Right atrium auricular region (tissue), 2 donors: ENCODE data around the gene ENPP1. TPM values are rescaled to one million over a fixed set of nuclear protein-coding genes. Genes with fewer than 3 reads are reported as not detected.

Experiments
- DNase-seq: peaks from one replicate; pipeline ENCODE4 v3.0.0-alpha.2; 2019; ENCODE audit warnings: low spot score
- H3K27ac ChIP-seq, 2 donors: fragments of 200-600 bp; sonication (generic); 1 replicate in 1 of 2; 2 replicates in 1 of 2; pipeline ENCODE4 v1.5.1; 2016 to 2019
- H3K27me3 ChIP-seq, 2 donors: fragments of 200-600 bp; sonication (generic); one replicate each; pipeline versions ENCODE4 v1.5.1 to v1.6.0; 2017 to 2019
- H3K36me3 ChIP-seq: fragments of 200-600 bp; sonication (generic); one replicate; pipeline ENCODE4 v1.5.1; 2016
- H3K4me1 ChIP-seq, 2 donors: fragments of 200-600 bp; sonication (generic); one replicate each; pipeline versions ENCODE4 v1.5.1 to v1.6.0; 2017 to 2019
- H3K4me3 ChIP-seq, 2 donors: fragments of 200-600 bp; sonication (generic); 1 replicate in 1 of 2; 2 replicates in 1 of 2; pipeline ENCODE4 v1.5.1; 2017 to 2019; ENCODE audit warnings: mild to moderate bottlenecking in 1 of 2, moderate library complexity in 1 of 2
- H3K9me3 ChIP-seq, 2 donors: fragments of 200-600 bp; sonication (generic); one replicate each; pipeline ENCODE4 v1.5.1; 2019
- total RNA-seq, 2 donors: library from RNA; depleted of rRNA; stranded (reverse); fragments of >200 nt; gene quantifications; one replicate each; pipeline ENCODE4 v1.1.0, GENCODE V29; 2016
- TF ChIP-seq, protein P1 (sequence below), 2 donors: fragments of 200-600 bp; sonication (generic); IDR thresholded peaks; one replicate each; pipeline ENCODE4 v1.5.1; 2019; ENCODE audit warnings: antibody characterized with exemption in 2 of 2

Gene ENPP1
- total RNA-seq, 2 donors from 2014 or later = 3.4 to 5.5 TPM

DNA sequence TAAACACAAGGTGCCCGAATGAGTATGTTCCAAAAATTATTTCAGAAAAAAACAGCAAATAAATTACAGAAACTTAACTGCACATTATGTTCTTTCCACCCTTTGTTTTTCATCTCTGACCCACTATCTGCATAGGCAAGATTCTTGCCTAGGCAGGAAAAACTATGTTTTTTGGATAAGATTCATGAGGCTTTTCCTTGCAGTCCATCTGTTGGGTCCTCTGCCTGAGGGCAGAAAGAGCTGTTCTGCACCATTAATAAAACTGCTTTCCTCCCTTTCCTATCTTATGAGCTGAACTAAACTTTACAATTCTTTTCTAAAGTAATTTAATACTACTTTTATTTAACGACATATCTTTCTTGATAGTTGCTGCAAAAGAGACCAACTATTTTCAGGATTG, 21.1 kb downstream of the ENPP1 start:
- DNase-seq = no peak
- Histone ChIP-seq H3K27me3 (no peaks in the 10 kb centered on the region), H3K9me3 (no peaks in the 10 kb centered on the region), H3K4me1 (peaks cover 0 to 10% of the 10 kb centered on the region in 2 donors), H3K4me3 (no peak overlapping the region), H3K36me3 (no peaks in the 10 kb centered on the region), H3K27ac (no peak overlapping the region)
- TF ChIP-seq, protein P1, sequence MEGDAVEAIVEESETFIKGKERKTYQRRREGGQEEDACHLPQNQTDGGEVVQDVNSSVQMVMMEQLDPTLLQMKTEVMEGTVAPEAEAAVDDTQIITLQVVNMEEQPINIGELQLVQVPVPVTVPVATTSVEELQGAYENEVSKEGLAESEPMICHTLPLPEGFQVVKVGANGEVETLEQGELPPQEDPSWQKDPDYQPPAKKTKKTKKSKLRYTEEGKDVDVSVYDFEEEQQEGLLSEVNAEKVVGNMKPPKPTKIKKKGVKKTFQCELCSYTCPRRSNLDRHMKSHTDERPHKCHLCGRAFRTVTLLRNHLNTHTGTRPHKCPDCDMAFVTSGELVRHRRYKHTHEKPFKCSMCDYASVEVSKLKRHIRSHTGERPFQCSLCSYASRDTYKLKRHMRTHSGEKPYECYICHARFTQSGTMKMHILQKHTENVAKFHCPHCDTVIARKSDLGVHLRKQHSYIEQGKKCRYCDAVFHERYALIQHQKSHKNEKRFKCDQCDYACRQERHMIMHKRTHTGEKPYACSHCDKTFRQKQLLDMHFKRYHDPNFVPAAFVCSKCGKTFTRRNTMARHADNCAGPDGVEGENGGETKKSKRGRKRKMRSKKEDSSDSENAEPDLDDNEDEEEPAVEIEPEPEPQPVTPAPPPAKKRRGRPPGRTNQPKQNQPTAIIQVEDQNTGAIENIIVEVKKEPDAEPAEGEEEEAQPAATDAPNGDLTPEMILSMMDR (IDR thresholded peaks at IDR 0.05) = no peak

DNA sequence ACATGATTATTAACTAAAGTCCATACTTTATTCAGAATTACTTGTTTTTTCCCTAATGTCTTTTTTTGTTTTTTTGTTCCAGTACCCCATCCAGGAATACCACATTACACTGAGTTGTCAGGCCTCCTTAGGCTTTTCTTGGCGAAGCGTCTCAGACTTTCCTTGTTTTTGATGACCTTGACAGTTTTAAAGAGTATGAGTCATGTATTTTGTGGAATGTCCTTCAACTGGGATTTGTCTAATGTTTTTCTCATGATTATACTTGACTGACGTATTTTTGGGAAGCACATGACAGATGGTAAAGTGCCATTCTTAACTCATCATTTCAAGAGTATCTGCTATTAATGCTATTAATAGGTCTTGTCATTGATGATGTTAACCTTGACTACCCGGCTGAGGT, 23.6 kb downstream of the ENPP1 start:
- H3K27me3 ChIP-seq = no peaks in the 10 kb centered on the region
- H3K9me3 ChIP-seq = no peaks in the 10 kb centered on the region
- TF ChIP-seq, protein P1 (IDR thresholded peaks at IDR 0.05) = no peak
- peaks cover 0 to 10% of the 10 kb centered on the region in 2 donors for H3K4me1 ChIP-seq
- no peak overlapping the region for H3K4me3 ChIP-seq
- H3K36me3 ChIP-seq = no peaks in the 10 kb centered on the region
- no peak for DNase-seq
- no peak overlapping the region for H3K27ac ChIP-seq

DNA sequence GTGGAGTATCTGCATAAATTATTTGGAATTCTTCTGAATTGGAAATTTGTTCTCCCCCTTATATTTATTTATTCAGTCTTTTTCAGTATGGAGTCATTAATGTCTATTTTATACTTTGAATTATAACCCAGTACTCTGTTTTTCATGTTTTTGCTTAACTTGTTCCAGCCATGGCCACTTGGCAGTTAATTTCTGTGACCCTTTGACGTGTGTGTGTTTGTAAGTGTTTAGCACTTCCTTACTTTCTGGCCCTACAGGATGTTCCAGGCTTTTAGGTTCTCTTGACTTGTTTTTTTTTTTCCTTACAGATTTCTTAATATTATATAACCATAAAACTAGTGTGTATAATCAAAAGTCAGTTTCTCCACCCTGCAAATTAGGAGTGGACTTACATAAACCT, 24.1 kb downstream of the ENPP1 start:
- Histone ChIP-seq H3K9me3 (no peaks in the 10 kb centered on the region), H3K4me3 (no peak overlapping the region), H3K27ac (no peak overlapping the region), H3K36me3 (no peaks in the 10 kb centered on the region), H3K4me1 (peaks cover 0 to 10% of the 10 kb centered on the region in 2 donors), H3K27me3 (no peaks in the 10 kb centered on the region)
- TF ChIP-seq, protein P1 (IDR thresholded peaks at IDR 0.05) = no peak
- no peak for DNase-seq

DNA sequence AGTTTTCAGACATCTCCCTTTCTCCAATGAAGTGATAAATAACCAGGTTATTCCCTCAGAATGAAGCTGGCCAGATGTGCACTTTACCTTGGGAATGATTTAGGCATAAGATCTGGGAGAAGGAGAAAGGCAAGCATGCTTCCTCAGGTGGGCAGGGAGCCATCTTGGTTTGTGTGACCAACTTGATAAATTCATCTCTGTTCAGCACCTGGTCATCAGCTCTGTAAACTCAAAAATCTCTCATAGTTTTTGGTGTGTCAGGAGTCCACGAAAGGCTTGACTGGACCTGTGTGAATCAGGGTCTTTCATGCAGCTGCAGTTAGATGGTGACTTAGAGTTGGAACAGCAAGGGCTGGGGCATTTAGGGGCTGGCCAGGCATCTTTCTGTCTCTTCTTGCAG, 24.5 kb downstream of the ENPP1 start:
- H3K9me3 ChIP-seq = no peaks in the 10 kb centered on the region
- no peak for DNase-seq
- H3K27ac ChIP-seq = no peak overlapping the region
- no peak overlapping the region for H3K4me3 ChIP-seq
- H3K4me1 ChIP-seq = peaks cover 0 to 10% of the 10 kb centered on the region in 2 donors
- H3K27me3 ChIP-seq = no peaks in the 10 kb centered on the region
- TF ChIP-seq, protein P1 (IDR thresholded peaks at IDR 0.05) = no peak
- H3K36me3 ChIP-seq = no peaks in the 10 kb centered on the region

DNA sequence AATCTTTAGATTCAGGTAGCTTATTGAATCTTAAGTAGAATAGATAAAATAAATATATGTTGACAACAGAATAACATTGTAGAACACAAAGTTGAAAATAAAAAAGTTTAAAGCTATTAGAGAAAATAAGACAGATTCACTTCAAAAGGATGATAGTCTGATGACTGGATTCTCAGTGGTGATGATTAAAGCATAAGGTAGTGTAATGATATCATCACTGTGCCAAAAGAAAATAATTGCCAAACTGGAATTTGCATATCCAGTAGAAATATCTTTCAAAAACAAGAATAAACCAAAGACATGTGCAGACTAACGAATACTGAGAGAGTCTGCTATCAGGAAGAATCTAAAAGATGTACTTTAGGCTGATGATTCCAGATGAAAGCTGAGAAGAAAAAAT, 30.2 kb downstream of the ENPP1 start:
- DNase-seq = no peak
- TF ChIP-seq, protein P1 (IDR thresholded peaks at IDR 0.05) = no peak
- Histone ChIP-seq H3K27me3 (no peaks in the 10 kb centered on the region), H3K4me3 (no peak overlapping the region), H3K27ac (no peak overlapping the region), H3K36me3 (no peaks in the 10 kb centered on the region), H3K4me1 (no peaks in the 10 kb centered on the region), H3K9me3 (no peaks in the 10 kb centered on the region)

DNA sequence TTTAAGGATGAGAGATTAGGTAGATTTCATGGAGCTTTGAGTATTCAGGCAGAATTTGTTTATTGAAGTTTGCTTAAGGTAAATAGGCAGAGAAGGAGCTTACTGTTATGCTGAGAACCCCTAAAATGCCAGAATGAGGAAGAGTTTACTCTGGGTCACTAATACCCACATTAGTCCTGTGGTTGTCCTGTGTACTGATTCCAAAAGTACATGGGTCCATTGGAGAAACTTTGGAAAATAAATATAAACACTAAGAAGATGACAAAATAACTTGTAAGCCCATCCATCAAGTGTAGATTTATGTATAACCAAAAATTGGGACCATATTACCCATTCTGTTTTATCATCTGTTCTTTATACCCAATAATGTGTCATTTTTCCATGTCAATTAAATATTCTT, 31.6 kb downstream of the ENPP1 start:
- no peaks in the 10 kb centered on the region for H3K9me3 ChIP-seq
- no peak overlapping the region for H3K27ac ChIP-seq
- H3K36me3 ChIP-seq = no peaks in the 10 kb centered on the region
- no peaks in the 10 kb centered on the region for H3K27me3 ChIP-seq
- no peak for DNase-seq
- no peaks in the 10 kb centered on the region for H3K4me1 ChIP-seq
- no peak overlapping the region for H3K4me3 ChIP-seq
- TF ChIP-seq, protein P1 (IDR thresholded peaks at IDR 0.05) = no peak
